HuH-7 (cell line): Measurements from ENCODE around the gene GLG1.
"Not testable (repeated sequence)": the region's sequence is repeated elsewhere in the genome, so short reads cannot be mapped to it uniquely, and the experiment has no call there.

Experiments
- DNase-seq: peaks from one replicate; pipeline ENCODE4 v3.0.0; 2011; ENCODE audit warnings: low spot score

The GLG1 gene

DNA sequence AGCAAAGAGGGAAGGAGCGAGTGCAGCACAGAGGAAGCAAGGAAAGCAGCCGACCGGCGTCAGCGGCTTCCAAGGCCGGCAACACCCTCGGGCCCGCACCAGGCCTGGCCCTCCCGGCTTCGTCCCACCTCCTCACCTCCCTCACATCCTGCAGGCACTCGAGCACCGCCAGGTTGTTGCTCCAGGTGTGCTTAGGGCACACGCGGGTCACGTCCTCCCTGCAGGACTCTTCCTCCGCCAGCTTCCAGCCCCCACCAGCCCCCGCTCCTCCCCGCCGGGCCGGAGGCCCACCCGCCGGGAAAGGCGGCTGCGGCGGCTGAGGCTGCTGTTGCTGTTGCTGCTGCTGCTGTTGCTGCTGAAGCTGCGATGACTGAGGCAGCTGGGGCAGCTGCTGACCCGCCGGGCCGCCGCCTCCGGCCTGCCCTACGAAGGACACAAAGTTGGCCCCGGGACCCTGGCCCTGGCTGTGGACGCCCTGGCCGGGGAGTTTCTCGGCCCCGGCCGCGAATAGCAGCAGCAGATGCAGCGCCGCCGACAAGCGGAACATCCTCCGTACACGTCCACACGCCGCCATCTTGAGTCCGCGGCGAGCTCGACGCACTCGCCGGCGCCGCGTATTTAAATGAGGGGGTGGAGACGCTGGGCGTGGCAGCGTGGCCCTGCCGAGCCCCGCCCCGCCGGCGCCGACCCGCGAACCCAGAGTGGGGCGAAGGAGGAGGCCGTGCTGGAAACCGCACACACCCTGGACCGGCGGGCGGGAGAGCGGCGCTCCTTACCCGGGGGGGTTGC, at the start of gene GLG1:
TSS of gene GLG1 (minus strand) at position 594 of the 789 bp plus-strand sequence. CDS start at position 574, 20 bp downstream.
- DNase-seq, result peak; percentile 85

DNA sequence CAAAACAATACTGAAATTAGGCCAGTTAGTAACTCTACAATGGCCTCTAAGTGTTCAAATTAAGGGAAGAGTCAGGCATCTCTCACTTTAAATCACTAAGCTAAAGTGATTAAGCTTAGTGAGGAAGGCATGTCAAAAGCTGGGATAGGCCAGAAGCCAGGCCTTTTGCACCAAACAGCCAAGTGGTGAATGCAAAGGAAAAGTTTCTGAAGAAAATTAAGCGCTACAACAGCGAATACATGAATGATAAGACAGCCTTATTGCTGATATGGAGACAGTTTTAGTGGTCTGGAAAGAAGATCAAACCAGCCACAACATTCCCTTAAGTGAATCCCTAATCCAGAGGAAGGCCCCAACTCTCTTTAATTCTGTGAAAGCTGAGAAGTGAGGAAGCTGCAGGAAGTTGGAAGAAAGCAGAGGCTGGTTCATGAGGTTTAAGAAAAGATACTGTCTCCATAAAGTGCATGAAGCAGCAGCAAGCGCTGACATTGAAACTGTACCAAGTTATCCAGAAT, 47.7 kb upstream of the GLG1 start:
- no peak for DNase-seq

GRCh38 chr16:74652883-74653282, 46.0 kb upstream of the GLG1 start:
- DNase-seq, result not testable (repeated sequence)

DNA sequence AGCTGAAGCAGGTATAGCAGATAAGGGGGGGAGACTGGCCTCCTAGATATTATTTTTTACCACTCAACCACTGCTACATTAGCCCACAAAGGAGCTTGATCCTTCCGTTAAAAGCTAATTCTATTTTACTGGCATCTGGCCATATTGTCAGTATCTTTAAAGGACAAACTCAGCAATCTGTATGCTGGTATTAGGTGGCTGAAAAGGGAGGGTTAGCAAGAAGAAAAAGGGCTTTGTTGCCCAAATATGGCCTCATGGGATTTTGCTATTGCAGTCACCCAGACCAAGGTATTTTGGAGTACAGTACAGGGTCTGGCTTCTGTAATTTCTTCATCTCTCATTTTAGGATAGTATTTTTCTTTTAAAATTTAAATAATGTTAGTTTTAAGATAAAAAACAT, 45.3 kb upstream of the GLG1 start:
- no peak for DNase-seq

- DNase-seq, result no peak
Observed at GRCh38 chr16:74651841-74652240, 44.9 kb upstream of the GLG1 start.

DNA sequence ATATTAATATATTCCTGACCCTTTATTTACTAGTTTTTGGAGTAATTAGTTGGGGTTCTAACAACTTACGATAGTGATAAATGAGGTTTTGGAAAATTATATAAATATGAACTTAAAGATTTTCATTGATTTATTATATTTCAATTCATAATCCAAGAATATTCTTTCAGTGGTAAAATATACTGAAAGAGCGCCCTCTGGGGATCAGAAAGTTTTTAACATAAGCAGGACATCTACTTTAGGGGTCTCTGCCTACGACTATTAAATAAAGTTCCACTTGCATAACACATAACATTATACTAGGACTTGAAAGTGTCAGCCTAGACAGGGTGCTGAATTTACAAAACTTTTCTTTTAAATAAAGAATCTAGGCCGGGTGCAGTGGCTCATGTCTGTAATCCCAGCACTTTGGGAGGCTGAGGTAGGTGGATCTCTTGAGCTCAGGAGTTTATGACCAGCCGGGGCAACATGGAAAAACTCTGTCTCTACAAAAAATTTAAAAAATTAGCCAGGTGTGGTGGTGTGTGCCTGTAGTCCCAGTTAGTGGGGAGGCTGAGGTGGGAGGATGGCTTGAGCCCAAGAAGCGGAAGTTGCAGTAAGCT, 44.2 kb upstream of the GLG1 start:
- DNase-seq, result no peak

DNA sequence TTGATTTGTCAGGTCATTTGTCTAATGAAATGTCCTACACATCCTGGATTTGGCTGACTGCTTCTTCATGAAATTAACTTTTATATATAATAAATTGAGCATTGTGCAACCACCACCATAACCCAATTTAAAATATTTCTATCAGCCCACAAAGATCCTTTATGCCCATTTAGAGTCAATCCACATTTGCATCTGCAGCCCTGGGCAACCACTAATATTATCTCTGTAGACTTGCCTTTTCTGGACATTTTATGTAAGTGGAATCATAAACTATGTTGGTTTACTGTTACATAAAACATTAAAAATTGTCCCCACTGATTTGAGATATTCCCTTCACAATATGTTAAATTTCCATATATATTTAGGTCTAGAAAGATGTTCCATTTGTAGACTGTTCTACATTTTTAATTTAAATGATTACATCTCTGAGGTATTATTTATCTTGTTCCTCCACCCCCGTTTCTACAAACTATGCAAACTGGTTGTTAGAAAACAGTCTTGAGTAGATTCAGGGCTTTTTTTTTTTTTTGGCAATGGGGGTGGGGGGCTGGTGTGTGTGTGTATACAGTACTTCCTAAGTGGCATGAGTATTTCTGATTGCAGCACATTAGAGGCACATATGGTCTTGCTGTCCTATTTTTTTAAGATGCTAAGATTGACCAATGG, 43.1 kb upstream of the GLG1 start:
- DNase-seq, result no peak

- no peak for DNase-seq
Observed at GRCh38 chr16:74641969-74642368, 35.1 kb upstream of the GLG1 start.

DNA sequence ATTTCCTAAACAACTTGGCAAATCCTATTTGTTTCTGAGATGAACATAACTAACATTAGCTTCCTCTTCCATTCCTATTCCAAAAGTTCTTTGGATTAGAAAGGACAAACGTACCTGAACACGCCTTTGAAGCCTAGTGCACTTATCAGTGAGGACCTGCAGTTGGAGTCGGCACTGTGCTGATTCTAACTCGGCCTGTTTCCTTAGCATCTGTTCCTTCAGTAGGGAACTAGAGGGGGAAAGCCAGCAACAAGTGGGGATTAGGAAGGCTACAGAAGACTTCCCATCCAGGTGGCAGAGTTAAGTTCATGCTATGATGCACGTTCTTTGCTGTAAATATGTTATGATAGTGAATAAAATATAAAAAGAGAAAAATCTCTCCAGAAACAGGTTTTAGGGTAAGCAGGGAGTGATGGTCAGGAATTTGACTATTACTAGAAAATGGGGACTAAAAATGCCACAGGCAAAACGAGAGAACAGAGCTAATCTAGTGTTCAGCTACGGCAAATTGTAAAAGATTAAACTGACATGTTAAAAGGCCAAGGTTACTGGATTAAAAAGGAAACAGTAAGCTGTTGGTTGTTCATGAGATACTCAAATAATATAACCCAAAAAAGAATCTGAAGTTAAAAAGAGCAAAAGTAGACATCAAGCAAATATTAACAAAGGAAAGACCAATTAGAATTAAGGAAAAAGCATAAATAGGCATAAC, 31.0 kb upstream of the GLG1 start:
- no peak for DNase-seq

DNA sequence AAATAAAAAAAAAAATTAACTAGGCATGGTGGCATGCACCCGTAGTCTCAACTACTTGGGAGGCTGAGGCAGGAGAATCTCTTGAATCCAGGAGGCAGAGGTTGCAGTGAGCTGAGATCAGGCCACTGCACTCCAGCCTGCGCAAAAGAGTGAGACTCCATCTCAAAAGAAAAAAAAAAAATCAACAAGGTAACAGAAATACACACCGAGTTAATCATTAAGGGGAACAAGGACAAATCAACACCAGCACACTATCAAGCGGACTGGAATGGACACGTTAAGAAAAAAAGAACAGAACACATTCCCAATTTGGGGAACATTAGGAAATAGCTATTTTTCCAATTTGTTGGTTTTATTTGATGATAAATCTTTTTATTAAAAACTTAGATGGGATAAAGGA, 28.4 kb upstream of the GLG1 start:
- peak; percentile 25 for DNase-seq

GRCh38 chr16:74633686-74634085, 26.8 kb upstream of the GLG1 start:
- no peak for DNase-seq

DNA sequence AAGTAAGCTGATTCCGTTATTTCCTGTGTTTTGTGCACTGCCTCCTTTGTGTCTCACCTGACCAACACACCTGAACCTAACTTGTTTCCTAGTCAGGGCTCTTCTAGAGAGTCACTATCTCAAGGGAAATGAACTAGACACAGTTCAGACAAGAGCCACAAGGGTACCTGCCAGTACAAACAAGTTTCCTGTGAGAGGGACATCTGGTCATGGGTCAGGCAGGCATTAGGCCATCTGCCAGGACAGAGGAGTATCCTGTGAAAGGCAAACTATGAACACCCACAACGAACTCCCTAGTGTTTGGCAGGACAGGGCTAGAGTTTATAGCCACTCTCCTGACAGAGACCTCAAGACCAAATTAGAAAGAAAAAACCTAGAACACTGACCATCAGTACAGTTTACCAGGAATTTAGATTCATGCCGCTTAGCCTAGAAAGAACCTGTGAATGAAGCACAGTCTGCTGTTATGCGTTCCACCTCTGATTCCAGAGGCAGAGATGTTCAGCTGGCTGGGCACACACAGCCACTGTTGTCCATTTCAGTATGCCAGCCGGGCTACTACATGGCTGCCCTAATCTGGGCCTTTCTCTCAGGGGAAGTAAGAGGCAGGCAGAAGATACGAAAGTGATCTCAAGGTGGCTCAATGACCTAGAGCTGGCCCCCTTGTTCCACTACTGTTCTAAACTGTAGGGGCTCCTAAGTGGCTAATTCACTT, 20.7 kb upstream of the GLG1 start:
- DNase-seq, result no peak

GRCh38 chr16:74626741-74627416, 20.0 kb upstream of the GLG1 start:
- DNase-seq, result no peak

GRCh38 chr16:74625500-74626350, 18.8 kb upstream of the GLG1 start:
- DNase-seq, result no peak

- DNase-seq, result no peak
Observed at GRCh38 chr16:74623839-74624235, 16.9 kb upstream of the GLG1 start.

DNA sequence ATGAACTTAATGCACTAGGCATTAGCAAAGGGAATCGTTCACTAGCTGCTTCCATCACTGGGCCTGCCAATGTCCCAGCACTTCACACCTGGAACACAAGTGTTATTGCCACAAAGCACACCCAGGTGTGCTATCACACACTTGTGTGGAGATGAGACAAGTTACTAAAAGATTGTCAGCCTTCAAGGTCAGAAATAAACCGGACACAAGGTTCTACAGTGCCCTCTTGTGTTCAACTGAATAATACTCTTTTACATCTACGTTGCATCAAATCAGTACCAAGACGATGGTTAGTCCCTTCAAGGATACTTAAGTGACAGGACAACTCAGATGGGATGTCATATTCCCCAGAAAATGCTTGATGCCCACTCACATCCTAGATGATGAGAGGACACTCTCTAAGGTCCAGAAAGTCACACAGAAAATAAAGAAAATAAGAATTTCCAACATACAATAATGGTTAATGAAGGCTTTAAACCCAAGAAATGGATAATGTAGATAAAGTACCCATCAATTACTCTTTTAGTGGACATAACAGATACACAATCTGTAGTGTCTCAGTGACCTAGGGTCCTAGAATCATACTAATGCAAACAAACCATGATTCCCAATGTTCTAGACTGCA, 16.4 kb upstream of the GLG1 start:
- DNase-seq, result peak; percentile 30

DNA sequence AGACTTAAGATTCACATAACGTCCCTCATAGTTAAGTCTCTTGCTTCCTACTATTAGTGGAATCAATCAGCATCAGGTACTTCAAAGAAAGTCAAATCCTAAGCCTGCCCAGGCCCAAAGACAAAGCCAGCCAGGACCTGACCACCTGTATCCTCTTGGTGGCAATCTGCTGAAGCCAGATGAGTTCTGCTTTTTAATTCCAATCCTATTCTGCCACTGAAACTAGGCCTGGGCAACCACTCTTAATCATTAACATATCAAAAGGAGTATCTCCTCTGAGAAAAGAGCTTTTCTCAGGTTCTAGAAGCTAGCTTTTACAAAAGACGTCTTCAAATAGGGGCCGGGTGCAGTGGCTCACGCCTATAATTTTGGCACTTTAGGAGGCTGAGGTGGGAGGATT, 15.1 kb upstream of the GLG1 start:
- DNase-seq, result no peak

- no peak for DNase-seq
Observed at GRCh38 chr16:74617206-74617788, 10.4 kb upstream of the GLG1 start.

DNA sequence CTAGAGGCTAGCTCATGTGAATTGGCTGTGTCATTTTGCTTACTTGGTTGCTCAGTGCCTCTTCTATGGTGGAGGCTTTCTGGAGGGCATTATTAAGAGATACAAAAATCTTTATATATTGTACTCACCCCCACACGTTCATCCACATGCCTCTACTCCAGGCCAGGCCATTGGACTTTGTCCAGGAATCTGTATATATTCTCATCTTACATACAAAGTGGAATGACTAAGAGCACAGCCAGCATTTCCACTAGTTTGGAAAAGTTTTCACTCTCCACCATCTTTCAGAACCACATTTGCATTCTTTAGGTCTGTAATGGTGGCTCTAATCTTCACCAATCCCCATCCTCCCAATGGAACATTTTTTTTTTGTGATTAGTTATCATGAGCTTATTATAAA, 4.8 kb upstream of the GLG1 start:
- no peak for DNase-seq
